ENCODE measurements around the gene ADAMTS13.

The ADAMTS13 gene

GRCh38 chr9:133474215-133474614, 52.0 kb downstream of the ADAMTS13 start:
- DNase-seq = no peak

- no peak for DNase-seq
These were observed 52.7 kb downstream of the ADAMTS13 start for GRCh38 chr9:133474853-133475252.

- DNase-seq = no peak
These were observed 53.3 kb downstream of the ADAMTS13 start for GRCh38 chr9:133475292-133476012.

GRCh38 chr9:133476036-133476931, 54.1 kb downstream of the ADAMTS13 start:
- DNase-seq = no peak

- DNase-seq = no peak
These were observed 54.8 kb downstream of the ADAMTS13 start for GRCh38 chr9:133476941-133477340.

GRCh38 chr9:133477461-133477860, 55.3 kb downstream of the ADAMTS13 start:
- DNase-seq = no peak

GRCh38 chr9:133477992-133478850, 56.1 kb downstream of the ADAMTS13 start:
- no peak for DNase-seq

GRCh38 chr9:133478851-133479711, 56.9 kb downstream of the ADAMTS13 start, which contains the start of gene SLC2A6:
Gene SLC2A6, minus strand, starts transcription at chr9:133479099. Its CDS starts 40 bp downstream, at chr9:133479059.
- DNase-seq = peak; percentile 87

GRCh38 chr9:133483611-133484010, 61.4 kb downstream of the ADAMTS13 start:
- DNase-seq = no peak

GRCh38 chr9:133484671-133485437, 62.7 kb downstream of the ADAMTS13 start:
- no peak for DNase-seq

- peak; percentile 12 for DNase-seq
These were observed 63.5 kb downstream of the ADAMTS13 start for GRCh38 chr9:133485531-133486260.

GRCh38 chr9:133487331-133487725, 65.2 kb downstream of the ADAMTS13 start:
- DNase-seq = no peak

- DNase-seq = no peak
These were observed 66.6 kb downstream of the ADAMTS13 start for GRCh38 chr9:133488686-133489252.

GRCh38 chr9:133489253-133490190, 67.4 kb downstream of the ADAMTS13 start:
- DNase-seq = no peak

GRCh38 chr9:133490201-133490681, 68.1 kb downstream of the ADAMTS13 start:
- no peak for DNase-seq

- DNase-seq = no peak
These were observed 68.9 kb downstream of the ADAMTS13 start for GRCh38 chr9:133490865-133491655.

- DNase-seq = no peak
These were observed 69.4 kb downstream of the ADAMTS13 start for GRCh38 chr9:133491656-133491925.

Data from CD4-positive, alpha-beta T cell treated with Interleukin-6 for 4 hours (primary cell).